Activated T-cell treated with anti-CD3 and anti-CD28 coated beads, Interleukin-2, amount 50 U/mL, for 48 hours (primary cell): ENCODE results near the gene EIF1AD.
"Not testable (repeated sequence)": the region's sequence is repeated elsewhere in the genome, so short reads cannot be mapped to it uniquely, and the experiment has no call there.

ENCODE experiments used
- DNase-seq, 2 experiments: peaks; one replicate each; pipeline ENCODE4 v3.0.0-alpha.2; 2020

The EIF1AD gene

GRCh38 chr11:66001942-66002647 lies at the start of gene EIF1AD, which contains the start of gene BANF1:
Gene EIF1AD (minus strand): TSS chr11:66002157. CDS start chr11:66000389, 1,768 bp downstream.
Gene BANF1 (plus strand): TSS chr11:66002503. CDS start chr11:66003251, 748 bp downstream.
- peak; percentile 97 to 99 for DNase-seq

DNA sequence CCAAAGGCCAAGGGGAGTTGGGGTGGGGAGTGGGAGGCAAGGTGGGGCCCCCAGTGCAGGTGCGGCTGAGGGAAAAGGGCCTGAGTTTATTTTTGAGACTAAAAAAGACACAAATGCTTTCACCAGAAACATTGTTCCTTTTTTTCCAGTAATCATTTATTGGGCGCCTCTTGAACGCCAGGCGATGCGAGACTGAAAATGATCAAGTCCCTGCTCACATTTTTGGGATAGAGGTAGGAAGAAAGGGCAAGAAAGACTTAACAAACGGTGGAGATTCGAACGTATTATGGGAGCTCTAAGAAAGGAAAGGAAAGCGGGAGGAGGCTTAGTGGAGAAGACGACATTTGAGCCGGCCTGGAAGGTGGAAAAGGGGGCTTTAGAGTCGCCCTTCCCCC lies 49.4 kb upstream of the EIF1AD start:
- no peak for DNase-seq

DNA sequence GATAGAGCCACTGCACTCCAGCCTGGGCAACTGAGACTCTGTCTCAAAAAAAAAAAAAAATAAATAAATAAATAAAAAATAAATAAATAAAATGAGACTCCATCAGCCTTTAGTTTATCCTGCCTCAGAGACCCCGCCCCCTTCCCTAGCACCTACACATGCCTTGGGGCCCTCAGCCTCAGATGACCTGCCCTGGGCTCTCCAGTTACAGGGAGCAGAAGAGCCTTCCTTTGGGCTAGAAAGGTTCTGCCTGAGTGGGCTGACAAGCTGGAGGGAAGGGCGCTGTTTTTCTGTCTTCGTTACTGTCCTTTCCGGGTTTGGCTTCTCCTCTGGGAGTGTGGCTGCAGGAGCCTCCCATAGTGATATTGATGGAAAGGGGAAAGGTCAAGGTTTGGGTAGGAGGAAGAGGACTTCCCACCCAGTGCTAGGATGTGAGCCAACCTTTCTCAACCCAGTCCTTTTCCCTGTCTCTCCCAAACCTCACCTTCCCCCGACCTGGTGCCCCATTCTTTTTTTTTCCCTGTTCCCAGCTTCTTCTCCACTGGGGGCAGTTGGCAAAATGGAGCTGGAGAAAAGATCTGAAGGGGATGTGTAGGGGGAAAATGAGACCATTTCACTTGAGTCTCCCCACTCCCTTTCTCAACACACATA lies 48.7 kb upstream of the EIF1AD start:
- DNase-seq = no peak

- DNase-seq = no peak
Measured at GRCh38 chr11:66048547-66049323, 46.8 kb upstream of the EIF1AD start, which contains the start of gene GAL3ST3. Gene GAL3ST3 (minus strand): TSS chr11:66049161. CDS start chr11:66045415, 3,746 bp downstream.

GRCh38 chr11:66047541-66048365 lies 45.8 kb upstream of the EIF1AD start:
- no peak for DNase-seq

DNA sequence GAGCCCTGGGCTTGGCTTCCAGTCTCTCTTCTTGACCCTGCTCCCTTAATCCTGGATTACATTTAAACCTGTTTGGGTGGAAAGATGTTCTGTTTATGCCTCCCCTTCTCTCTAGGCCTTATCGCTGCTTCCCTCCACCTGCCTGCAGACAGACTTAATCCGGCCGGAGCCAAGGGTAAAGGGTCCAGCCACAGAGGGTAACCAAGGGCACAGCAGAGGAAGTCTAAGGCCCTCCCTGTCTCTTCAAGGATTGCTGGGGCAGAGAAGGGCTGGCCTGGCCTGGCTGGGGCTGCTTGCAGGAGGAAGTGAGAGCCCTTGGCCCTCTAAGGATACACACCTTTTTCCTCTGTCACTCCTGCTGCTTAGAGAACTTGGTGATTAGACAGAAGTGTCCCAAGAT lies 44.9 kb upstream of the EIF1AD start:
- no peak for DNase-seq

DNA sequence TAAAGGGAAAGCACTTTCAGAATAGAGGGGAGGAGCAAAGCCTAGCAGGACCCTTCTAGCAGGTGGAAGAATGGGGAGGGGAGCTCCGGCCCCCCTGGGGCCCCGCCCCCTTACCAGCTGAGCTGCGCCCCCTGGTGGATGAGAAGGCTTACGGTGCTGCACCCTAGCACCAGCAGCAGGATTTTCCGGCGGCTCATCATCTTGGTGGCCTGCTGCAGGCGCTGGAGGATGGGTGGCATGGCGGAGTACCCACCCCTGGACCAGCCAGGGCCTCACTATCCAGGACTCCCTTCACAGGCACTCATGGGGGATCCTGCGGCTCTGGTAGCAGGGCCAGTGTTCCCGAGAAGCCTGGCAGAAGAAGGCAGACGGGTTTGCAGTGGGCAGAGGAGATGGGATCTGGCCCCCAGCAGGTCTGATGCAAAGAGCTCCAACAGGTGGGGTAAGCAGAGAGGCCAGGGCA lies 43.3 kb upstream of the EIF1AD start:
- DNase-seq = peak; percentile 86 to 88

DNA sequence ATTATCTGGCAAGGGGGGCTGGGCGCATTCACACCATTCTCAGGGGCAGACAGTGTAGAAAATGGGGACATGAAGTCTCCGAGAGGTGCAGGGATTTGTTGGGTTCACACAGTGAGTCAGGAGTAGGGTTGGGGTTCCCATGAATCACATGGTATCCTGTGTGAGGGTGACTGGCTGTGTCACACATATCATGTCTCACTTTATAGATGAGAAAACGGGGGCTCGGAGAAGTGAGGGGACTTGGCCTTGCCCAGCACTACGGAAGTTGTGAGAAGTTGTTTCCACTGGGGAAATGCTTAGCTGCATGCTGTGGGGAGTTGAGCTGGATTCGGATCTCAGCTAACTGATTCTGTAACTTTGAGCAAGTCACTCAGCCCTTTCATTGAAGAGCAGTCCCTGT lies 42.8 kb upstream of the EIF1AD start:
- no peak for DNase-seq

DNA sequence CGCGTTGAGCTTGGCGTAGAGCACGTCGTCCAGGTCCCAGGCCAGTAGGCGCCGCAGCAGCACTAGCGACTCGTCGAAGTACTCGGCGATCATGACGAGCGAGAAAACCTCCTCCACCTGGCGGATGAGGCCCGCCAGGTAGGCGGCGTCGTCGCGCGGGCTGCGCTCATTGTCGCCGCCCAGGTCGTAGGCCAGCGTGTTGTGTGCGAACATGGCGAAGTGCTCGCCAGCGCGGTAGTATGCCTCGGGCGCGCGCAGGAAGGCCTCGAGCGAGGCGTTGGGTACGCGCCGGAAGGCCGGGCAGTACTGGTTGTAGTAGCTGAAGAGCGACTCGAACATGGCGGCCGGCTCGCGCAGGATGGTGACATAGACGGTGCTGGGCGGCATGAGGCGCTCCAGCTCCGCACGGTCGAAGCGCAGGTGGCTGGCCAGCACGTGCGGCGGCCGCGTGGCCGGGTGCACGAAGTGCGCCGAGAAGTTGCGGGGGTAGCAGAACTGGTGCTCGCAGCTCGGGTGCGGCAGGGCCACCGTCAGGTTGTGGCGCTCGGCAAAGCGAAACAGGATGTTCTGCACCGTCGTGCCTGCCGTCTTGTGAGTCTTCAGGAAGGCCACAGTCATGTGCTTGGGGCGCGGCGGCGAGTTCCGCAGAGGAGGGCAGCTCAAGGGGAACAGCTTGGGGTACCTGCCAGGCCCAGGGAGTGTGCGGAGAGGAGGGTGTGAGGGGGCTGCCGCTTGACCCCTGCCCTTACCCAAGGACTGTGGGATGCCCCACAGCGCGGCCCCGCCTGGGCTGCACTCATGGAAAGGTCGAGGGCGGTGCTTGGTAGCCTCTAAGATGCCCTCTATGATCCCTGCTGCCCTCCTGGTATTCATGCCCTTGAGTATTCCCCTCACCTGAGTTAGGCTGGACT lies 41.3 kb upstream of the EIF1AD start:
- DNase-seq = no peak

DNA sequence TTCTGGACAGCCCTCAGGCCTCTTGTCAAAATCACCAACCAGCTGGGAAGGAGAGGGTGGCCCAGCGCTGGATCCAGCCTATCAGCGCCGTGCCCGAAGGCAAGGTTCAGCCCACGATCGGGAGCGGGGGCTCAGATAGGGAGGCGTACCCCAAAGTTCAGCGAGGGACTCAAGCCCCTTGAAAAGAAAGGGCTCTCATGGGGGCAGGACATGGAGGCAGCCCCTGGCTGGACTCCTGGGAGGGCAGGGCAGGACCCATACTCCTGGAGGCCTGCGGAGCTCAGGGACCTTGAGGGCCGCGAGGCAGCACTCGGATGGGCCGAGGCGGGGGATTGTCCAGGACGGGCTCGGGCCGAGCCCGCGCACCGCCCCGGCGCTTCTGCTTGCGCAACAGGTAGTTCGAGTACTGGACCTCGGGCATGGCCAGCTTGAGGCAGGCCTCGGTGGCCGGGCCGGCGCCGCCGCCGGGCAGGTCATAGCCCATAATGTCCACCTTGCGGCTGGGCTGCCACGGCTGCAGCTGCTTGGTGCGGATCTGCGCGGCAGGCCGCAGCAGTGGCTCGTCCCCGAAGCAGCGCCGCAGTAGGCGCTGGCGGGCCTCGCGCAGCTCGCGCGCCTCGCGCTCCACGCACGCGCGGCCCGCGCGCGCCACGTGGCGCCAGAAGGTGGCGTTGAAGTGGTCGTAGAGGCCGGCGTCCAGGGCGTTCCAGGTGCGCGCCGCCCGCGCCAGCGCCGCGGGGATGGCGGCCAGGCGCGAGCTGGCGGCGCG lies 40.5 kb upstream of the EIF1AD start:
- DNase-seq = no peak

- DNase-seq = no peak
Measured at GRCh38 chr11:66039765-66040164, 37.8 kb upstream of the EIF1AD start.

DNA sequence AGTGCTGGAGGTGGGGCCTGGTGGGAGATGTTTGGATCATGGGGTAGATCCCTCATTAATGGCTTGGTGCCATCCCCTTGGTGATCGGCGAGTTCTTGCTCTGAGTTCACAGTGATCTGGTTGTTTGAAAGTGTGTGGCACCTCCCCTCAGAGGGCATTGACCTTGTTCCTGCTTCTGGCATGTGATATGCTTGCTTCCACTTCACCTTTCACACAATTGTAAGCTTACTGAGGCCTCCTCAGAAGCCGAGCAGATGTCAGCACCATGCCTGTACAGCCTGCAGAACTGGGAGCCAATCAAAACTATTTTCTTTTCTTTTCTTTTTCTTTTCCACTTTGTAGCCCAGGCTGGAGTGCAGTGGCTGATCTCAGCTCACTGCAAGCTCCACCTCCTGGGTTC lies 35.4 kb upstream of the EIF1AD start:
- no peak for DNase-seq

- no peak for DNase-seq
Measured at GRCh38 chr11:66036334-66036710, 34.4 kb upstream of the EIF1AD start.

DNA sequence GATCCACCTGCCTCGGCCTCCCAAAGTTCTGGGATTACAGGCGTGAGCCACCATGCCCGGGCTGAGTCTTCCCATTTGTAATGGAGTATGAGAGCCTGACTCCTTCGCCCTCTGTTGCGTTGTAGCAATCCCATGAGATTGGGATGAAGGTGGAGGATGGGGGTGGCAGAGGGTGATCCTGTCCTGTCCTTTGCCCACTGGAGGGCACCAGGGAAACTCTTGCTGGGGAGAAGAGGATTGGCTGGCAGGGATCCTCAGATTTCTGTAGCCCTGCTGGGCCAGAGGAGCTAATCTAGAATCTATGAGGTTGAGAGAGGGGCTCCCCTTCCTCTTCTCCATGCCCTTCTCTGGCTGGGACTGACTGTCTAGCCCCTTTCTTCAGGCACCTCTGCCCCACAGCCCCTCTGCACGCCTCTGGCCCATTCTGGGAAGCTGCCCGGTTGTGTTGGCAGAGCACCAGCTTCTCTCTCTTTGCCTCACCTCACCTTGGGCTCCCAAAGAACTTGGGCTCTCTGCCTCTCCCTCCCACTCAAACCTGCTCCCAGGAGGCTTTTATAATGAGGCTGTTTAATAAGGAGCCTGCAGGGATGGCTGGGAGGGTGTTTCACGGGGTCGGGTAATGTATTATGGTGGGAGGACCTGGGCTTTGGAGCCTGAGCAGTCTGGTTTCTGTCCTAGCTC lies 33.8 kb upstream of the EIF1AD start:
- no peak for DNase-seq

DNA sequence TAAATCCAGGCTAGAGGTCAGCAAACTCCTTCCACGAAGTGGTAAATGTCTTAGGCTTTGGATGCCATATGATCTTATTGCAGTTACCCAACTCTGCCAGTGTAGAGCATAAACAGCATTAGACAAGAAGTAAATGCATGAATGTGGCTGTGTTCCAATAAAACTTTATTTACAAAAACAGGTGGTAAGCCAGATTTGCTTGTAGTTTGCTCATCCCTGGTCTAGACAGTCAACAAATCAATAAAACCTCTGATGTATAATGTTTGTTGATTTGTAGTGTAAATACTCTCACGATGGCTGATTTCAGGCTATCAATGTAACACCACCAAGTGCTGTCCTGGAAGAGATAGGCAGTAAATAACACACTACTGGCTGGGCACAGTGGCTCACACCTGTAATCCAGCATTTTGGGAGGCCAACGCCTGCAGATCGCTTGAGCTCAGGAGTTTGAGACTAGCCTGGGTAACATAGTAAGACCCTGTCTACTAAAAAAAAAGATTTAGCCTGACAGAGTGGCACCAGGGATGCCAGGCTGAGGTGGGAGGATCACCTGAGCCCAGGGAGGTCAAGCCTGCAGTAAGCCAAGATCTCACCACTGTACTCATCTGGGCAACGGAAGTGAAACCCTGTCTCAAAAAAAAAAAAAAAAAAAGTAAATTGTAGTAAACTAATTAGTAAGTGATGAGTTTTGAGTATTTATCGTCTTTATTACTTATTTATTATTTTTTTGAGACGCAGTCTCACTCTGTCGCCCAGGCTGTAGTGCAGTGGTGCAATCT lies 31.2 kb upstream of the EIF1AD start:
- DNase-seq = no peak

DNA sequence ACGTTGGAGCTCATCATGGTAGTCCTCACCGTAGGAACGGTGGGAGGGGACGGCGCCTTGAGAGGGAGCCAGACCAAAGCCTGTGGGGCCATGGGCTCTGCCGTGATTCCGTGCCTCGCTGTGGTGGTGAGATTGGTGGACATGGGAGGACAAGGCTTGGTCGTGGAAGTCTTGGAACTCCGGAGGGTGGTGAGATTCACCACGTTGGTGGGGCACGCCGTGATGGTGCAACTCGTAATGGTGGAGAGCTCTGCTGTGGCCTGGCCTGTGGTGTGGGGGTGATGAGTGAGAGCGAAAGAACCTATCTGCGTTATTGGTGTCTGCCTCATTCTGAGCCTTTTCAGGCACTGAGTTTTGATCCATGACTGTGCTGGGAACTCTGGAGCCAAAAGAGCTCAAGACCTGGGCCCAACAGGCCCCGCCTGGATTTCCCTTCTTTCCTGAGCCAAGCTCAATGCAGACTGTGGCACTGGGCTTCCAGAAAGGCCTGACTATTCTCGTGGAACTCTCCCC lies 24.1 kb upstream of the EIF1AD start, which contains the start of gene CATSPER1:
TSS of gene CATSPER1 (minus strand) at position 463 of the 513 bp plus-strand sequence. CDS start at position 363, 100 bp downstream.
- no peak for DNase-seq

- not testable (repeated sequence) for DNase-seq
Measured at GRCh38 chr11:66023186-66023440, 21.2 kb upstream of the EIF1AD start.

- DNase-seq = peak; percentile 92 to 93
Measured at GRCh38 chr11:66022401-66023185, 20.6 kb upstream of the EIF1AD start.
